IPS DF 6.9 (cell line): Measurements from ENCODE around the gene RTCB.

Experiments
- DNase-seq: peaks from one replicate; pipeline ENCODE4 v3.0.0-alpha.2; 2013; ENCODE audit warnings: low read depth, low spot score
- H3K27ac ChIP-seq: one replicate; pipeline ENCODE4 v1.5.1; 2013; ENCODE audit warnings: low read length, control low read depth
- H3K27me3 ChIP-seq: 2 replicates; pipeline ENCODE4 v1.6.1; 2013; ENCODE audit warnings: mild to moderate bottlenecking, low read length; ENCODE audit not compliant: control insufficient read depth, insufficient read depth
- H3K36me3 ChIP-seq: 2 replicates; pipeline ENCODE4 v1.6.1; 2013; ENCODE audit warnings: low read length; ENCODE audit not compliant: control insufficient read depth, insufficient read depth
- H3K4me1 ChIP-seq: 2 replicates; pipeline ENCODE4 v1.6.1; 2013; ENCODE audit warnings: low read length; ENCODE audit not compliant: control insufficient read depth, insufficient read depth
- H3K4me3 ChIP-seq: 2 replicates; pipeline ENCODE4 v1.5.1; 2013; ENCODE audit warnings: mild to moderate bottlenecking, low read length
- H3K9me3 ChIP-seq: 2 replicates; pipeline ENCODE4 v1.6.1; 2013; ENCODE audit warnings: low read length, inconsistent platforms; ENCODE audit not compliant: control insufficient read depth, insufficient read depth
- WGBS: extraction: QIAGEN DNeasy Blood & Tissue Kit; methylation state at CpG from one replicate; pipeline ENCODE4 v1.1.7; 2013; ENCODE audit warnings: mixed read lengths, missing lambda C conversion rate; ENCODE audit not compliant: insufficient read length, insufficient coverage; 5-methylcytosine and 5-hydroxymethylcytosine counted together

The RTCB gene

DNA sequence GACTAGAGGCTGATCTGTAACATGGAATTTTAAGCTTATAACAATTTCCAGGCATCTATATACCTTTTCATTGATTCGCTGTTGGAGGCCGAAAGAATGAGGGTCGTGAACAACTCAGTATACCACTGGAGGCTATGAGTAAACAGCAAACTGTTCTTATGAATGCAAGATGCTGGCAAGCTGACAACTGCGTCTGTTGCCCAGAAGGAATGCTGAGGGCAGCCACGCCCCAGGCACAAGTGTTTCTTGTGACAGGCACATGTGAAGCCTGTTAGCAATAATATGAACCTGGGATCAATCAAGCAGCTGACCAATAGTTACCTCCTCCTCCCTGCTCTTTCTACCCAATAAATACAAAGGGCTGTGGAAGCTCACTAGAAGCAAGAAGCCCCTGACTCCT, 15.3 kb downstream of the RTCB start:
- Histone ChIP-seq H3K27me3 (no peaks in the 10 kb centered on the region), H3K36me3 (peaks cover 26% of the 10 kb centered on the region; the same call in 1 of the 2 replicates), H3K4me3 (no peak overlapping the region), H3K27ac (no peak overlapping the region), H3K9me3 (no peaks in the 10 kb centered on the region), H3K4me1 (no peaks in the 10 kb centered on the region)
- no CpG with 5 or more reads among the region's 5 CpGs for WGBS
- DNase-seq: no peak

DNA sequence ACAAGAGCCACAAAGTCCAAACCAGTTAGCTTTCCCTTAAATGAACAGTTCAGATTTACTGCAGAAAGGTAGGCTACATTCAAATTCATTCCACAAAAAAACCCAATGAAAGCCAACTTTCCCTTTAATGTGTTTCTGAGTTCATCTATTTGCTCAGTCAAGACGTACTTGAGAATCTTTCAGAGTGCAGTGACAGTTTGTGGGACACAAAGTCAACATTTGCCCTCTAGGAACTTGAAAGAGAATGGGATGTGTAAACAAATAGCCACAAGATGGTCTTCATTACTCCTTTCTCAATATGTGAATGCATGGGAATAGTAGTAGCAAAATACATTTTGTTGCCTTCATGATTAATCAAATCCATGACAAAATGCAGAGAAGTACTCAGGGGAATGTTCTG, 15.8 kb downstream of the RTCB start:
- H3K36me3 ChIP-seq: peaks cover 22% of the 10 kb centered on the region; the same call in 1 of the 2 replicates
- no peak overlapping the region for H3K4me3 ChIP-seq
- H3K27me3 ChIP-seq: no peaks in the 10 kb centered on the region
- no CpG with 5 or more reads among the region's 1 CpG for WGBS
- no peaks in the 10 kb centered on the region for H3K9me3 ChIP-seq
- no peak overlapping the region for H3K27ac ChIP-seq
- no peak for DNase-seq
- H3K4me1 ChIP-seq: no peaks in the 10 kb centered on the region

DNA sequence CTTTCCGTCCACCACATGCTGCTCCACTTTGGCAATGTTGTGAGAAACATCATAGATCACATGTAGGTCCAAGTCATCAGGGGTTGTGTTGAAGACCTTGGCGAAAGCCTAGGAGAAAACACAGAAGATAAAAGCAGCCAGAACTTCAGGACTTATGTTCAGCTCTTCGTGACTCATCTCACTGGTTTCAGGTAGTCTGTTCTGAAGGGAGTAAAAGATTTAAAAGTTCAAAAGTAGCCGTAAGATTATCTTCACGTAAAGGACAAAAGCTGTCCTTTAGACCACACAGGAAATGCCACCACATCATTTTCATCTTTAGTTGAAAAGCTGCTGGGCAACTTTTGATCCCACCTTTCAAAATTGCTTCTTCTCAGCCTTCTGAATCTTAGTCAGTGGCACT, 16.9 kb downstream of the RTCB start:
- no peaks in the 10 kb centered on the region for H3K9me3 ChIP-seq
- no CpG with 5 or more reads among the region's 5 CpGs for WGBS
- H3K27me3 ChIP-seq: no peaks in the 10 kb centered on the region
- no peaks in the 10 kb centered on the region for H3K4me1 ChIP-seq
- H3K36me3 ChIP-seq: peaks cover 22% of the 10 kb centered on the region; the same call in 1 of the 2 replicates
- H3K27ac ChIP-seq: no peak overlapping the region
- no peak overlapping the region for H3K4me3 ChIP-seq
- no peak for DNase-seq

DNA sequence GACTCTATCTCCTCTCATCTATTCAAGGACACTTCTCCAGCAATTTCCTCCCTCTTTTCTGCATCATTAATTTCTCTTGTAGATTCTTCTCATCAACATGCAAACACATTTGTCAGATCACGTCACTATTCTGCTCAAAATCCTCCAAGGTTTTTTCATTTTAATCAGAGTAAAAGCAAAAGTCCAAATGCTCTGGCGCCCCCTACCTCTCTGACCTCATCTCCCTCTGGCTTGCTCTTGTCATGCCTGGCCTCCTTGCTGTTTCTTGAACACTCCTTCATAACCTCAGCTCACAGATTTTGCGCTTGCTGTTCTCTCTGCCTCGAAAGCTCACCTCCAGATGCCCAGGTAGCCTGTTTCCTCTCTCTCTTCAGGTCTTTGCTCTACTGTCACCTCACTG, 22.4 kb downstream of the RTCB start:
- no peaks in the 10 kb centered on the region for H3K27me3 ChIP-seq
- H3K4me3 ChIP-seq: no peak overlapping the region
- no peak overlapping the region for H3K27ac ChIP-seq
- no peak for DNase-seq
- WGBS: no CpG with 5 or more reads among the region's 4 CpGs
- no peaks in the 10 kb centered on the region for H3K9me3 ChIP-seq
- H3K36me3 ChIP-seq: peaks cover 24% of the 10 kb centered on the region
- no peaks in the 10 kb centered on the region for H3K4me1 ChIP-seq

DNA sequence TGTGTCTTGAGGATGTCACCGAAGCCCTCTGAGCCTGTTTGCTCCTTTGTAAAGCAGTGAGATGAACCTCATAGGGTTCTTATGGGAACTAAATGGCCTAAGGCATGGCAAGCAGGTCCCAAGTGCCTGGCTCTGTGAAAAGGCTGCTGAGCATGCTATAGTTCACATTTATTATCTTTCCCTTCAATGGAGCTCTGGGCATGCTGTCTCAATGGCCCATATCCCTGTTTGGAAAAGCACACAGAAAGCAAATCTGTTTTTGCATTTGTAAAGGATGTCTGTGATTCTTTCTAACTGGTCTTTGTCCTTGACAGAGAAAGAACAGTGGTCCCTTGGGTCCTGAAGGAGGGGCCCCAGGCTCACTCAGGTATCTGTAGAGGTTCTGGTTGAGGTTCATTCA, 26.4 kb downstream of the RTCB start:
- Histone ChIP-seq H3K36me3 (peaks cover 12% of the 10 kb centered on the region), H3K9me3 (no peaks in the 10 kb centered on the region), H3K27me3 (no peaks in the 10 kb centered on the region), H3K4me1 (no peaks in the 10 kb centered on the region), H3K27ac (no peak overlapping the region), H3K4me3 (no peak overlapping the region)
- WGBS: no CpG with 5 or more reads among the region's 1 CpG
- DNase-seq: no peak

DNA sequence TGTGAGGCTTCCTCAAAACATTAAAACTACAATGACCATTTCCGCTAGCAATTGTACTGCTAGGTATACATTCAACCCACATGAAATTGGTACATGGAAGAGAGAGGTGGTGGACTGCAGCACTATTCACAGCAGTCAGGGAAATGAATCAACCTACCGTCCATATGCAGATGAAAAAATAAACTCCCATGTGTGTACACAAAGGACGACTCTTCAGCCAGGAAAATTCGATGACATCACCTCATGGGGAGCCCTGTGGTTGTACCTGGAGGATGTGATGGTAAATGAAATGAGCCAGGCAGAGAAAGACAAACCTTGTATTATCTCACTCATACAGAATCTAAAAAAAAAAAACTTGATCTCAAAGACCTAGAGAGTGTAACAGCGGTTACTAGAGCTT, 31.1 kb downstream of the RTCB start:
- Histone ChIP-seq H3K4me3 (no peak overlapping the region), H3K27ac (no peak overlapping the region), H3K9me3 (no peaks in the 10 kb centered on the region), H3K4me1 (no peaks in the 10 kb centered on the region; the same call in 1 of the 2 replicates), H3K27me3 (no peaks in the 10 kb centered on the region), H3K36me3 (no peaks in the 10 kb centered on the region)
- no peak for DNase-seq
- WGBS: no CpG with 5 or more reads among the region's 5 CpGs

DNA sequence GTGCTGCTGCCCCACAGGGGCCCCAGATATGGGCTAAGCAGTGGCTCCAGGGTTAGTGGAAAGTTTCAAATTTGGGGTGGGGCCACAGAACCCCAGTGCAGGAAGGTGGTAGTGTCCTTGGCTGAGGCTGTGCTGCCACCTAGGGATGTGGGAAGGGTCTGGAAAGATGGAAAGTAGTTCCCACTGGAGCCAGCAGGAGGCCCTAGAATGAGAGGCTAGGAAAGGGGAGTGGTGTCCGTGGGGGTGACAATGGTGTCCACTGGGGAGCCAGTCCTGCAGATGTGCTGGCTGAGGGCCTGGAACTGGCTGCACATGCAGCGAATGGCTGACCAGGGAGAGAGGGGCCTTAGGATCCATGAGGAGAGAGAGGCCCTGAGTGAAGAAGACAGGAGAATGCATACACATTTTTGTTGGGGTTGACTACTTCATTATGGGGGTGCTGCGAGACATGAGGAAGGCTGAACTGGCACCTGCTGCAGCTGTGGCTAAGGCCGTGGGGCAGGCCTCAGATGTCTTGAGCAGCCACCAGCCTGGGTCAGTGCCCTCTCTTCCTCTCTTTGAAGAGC, 33.3 kb downstream of the RTCB start:
- DNase-seq: peak; percentile 70
- Histone ChIP-seq H3K9me3 (no peaks in the 10 kb centered on the region), H3K27ac (no peak overlapping the region), H3K27me3 (no peaks in the 10 kb centered on the region), H3K4me1 (no peaks in the 10 kb centered on the region; the same call in 1 of the 2 replicates), H3K36me3 (no peaks in the 10 kb centered on the region), H3K4me3 (no peak overlapping the region)
- WGBS: no CpG with 5 or more reads among the region's 4 CpGs

DNA sequence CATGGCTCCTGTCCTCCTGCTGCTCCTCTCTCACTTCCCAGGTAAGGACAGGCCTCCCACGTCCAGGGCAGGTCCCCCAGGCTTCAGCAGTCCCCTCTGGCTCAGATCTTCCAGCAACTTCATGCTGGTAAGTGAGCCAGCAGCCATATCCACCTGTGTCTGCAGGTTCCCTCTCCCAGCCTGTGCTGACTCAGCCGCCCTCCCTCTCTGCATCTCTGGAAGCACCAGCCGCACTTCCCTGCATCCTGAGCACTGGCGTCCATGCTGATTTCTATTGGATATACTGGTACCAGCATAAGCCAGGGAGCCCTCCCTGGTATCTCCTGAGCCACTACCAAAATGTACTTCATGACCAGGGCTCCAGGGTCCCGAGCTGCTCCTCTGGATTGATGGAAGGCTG, 35.4 kb downstream of the RTCB start:
- no CpG with 5 or more reads among the region's 5 CpGs for WGBS
- DNase-seq: no peak
- H3K4me3 ChIP-seq: no peak overlapping the region
- no peaks in the 10 kb centered on the region for H3K27me3 ChIP-seq
- H3K36me3 ChIP-seq: no peaks in the 10 kb centered on the region
- no peaks in the 10 kb centered on the region; the same call in 1 of the 2 replicates for H3K4me1 ChIP-seq
- H3K27ac ChIP-seq: no peak overlapping the region
- H3K9me3 ChIP-seq: no peaks in the 10 kb centered on the region

DNA sequence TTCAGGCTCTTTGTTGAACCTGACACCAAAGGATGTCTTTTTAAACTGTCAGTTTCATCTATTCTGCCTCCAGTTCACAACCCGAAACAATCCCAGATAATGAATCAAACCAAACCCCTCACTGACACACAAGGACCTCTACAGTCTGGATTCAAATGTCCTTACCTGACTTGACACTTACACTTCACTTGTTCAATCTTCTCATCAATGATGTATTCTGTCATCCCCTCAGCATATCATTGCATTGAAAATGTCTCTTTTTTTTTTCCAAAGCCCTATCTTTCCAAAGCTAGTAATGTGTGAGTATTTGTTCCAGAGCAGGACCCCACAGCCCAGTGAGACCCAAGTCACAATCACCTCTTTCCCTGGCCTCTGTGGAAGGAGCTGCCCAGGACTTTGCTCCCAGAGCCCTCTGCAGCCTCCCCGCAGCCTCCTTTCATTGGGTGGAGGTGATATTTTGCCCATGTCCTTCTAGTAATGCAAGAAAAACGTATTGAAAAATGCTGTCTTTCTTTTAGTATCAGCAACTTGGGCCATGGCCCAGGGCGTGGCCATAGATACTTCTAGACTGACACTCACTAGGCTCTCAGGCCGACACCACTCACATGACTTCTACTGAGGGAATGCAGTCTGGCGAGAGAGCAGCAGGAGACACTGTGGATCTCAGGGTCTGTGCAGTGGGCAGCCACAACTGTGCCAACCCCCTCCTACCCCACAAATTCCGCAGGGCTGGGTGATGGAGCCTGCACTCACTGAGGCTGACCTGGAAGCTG, 36.2 kb downstream of the RTCB start:
- no peaks in the 10 kb centered on the region for H3K9me3 ChIP-seq
- no peaks in the 10 kb centered on the region; the same call in 1 of the 2 replicates for H3K4me1 ChIP-seq
- no peak overlapping the region for H3K27ac ChIP-seq
- WGBS: no CpG with 5 or more reads among the region's 7 CpGs
- no peak for DNase-seq
- H3K27me3 ChIP-seq: no peaks in the 10 kb centered on the region
- H3K36me3 ChIP-seq: no peaks in the 10 kb centered on the region
- H3K4me3 ChIP-seq: no peak overlapping the region

DNA sequence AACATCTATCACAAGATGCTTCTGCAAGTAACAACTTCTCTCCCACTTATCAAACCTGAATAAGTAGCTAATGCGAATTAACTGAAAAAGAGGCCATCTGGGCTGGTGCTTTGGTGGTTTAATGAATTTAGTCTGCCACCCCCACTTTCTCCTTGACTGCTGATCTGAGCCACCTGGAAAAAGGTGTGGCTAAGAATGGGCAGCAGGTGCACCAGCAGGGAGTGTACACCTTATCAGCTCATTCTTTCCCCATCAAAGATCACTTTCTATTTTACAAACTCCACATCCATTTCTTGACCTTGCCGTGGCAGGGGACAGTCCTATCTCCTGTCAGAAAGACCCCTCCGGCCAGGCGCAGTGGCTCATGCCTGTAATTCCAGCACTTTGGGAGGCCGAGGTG, 47.8 kb downstream of the RTCB start:
- no peaks in the 10 kb centered on the region for H3K27me3 ChIP-seq
- no CpG with 5 or more reads among the region's 5 CpGs for WGBS
- H3K9me3 ChIP-seq: no peaks in the 10 kb centered on the region
- H3K36me3 ChIP-seq: no peaks in the 10 kb centered on the region
- H3K27ac ChIP-seq: no peak overlapping the region
- H3K4me3 ChIP-seq: no peak overlapping the region
- DNase-seq: no peak
- no peaks in the 10 kb centered on the region for H3K4me1 ChIP-seq

DNA sequence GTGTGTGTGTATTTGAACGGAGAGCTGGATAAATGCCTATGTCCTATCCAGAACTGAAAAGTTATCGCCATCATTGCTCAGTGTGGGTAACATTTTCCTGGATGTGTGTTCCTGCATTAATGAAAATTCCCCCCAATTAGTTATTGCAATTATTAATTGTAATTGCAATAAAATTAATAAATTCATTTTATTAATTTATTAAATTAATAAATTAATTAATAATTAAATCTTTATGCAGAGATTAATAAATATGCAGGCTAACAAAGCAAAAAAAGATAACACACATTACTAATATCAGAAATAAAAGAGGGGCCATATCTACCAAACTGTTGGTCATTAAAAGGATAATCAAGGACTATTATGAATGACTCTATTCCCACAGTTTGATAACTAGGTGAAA, 50.8 kb downstream of the RTCB start:
- Histone ChIP-seq H3K27me3 (no peaks in the 10 kb centered on the region), H3K9me3 (no peaks in the 10 kb centered on the region), H3K4me1 (no peaks in the 10 kb centered on the region), H3K27ac (no peak overlapping the region), H3K4me3 (no peak overlapping the region), H3K36me3 (no peaks in the 10 kb centered on the region)
- WGBS: no CpG with 5 or more reads among the region's 2 CpGs
- no peak for DNase-seq
